Left ventricle myocardium inferior (tissue), 1 donor: ENCODE results near the gene ENPP4. TPM values are rescaled to one million over a fixed set of nuclear protein-coding genes. Genes with fewer than 3 reads are reported as not detected.

Source experiments
- DNase-seq: peaks from one replicate; pipeline ENCODE4 v3.0.0-alpha.2; 2020
- H3K27ac ChIP-seq: fragments of 200-600 bp; replicated peaks from 2 replicates; pipeline ENCODE4 v1.8.0; 2021
- H3K27me3 ChIP-seq: fragments of 200-600 bp; 2 replicates; pipeline ENCODE4 v1.8.0; 2021; ENCODE audit warnings: low read depth
- H3K36me3 ChIP-seq: fragments of 200-600 bp; 2 replicates; pipeline ENCODE4 v1.8.0; 2021
- H3K4me1 ChIP-seq: fragments of 200-600 bp; 2 replicates; pipeline ENCODE4 v1.8.0; 2021
- H3K4me3 ChIP-seq: fragments of 200-600 bp; 2 replicates; pipeline ENCODE4 v1.8.0; 2021; ENCODE audit warnings: mild to moderate bottlenecking, moderate library complexity
- H3K9me3 ChIP-seq: fragments of 200-600 bp; replicated peaks from 2 replicates; pipeline ENCODE4 v1.8.0; 2021
- CTCF ChIP-seq: fragments of 200-600 bp; IDR thresholded peaks from 2 replicates; pipeline ENCODE4 v1.8.0; 2021; ENCODE audit warnings: antibody characterized with exemption, mild to moderate bottlenecking, borderline replicate concordance
- intact Hi-C: fragments of 100-400 bp; cut with micrococcal nuclease; formaldehyde crosslinking; loops from one replicate; pipeline ENCODE4 v1.11.0; 2022
- total RNA-seq: library from RNA; stranded (reverse); fragmentation: NEBNext Ultra II Directional; extraction: Animal tissue kit (Norgen Biotek cat#: 25700); gene quantifications from one replicate; pipeline ENCODE4 v1.2.1, GENCODE V29; 2021
- donor health status: DM: no; HTN: yes; CAD: no; lungs with severe emphysema.

ENPP4 gene
- total RNA-seq, 1 donor from 2014 or later, result 21.9 TPM

GRCh38 chr6:46103441-46104115 lies 26.2 kb upstream of the ENPP4 start:
- Histone ChIP-seq H3K27me3 (no peaks in the 10 kb centered on the region), H3K36me3 (no peaks in the 10 kb centered on the region), H3K4me3 (no peak overlapping the region), H3K27ac (no peak overlapping the region), H3K4me1 (peaks cover 17% of the 10 kb centered on the region), H3K9me3 (peaks cover 13% of the 10 kb centered on the region)
- TF ChIP-seq CTCF, result peak; percentile 45
- no peak for DNase-seq
- intact Hi-C loops, result no loop called here

DNA sequence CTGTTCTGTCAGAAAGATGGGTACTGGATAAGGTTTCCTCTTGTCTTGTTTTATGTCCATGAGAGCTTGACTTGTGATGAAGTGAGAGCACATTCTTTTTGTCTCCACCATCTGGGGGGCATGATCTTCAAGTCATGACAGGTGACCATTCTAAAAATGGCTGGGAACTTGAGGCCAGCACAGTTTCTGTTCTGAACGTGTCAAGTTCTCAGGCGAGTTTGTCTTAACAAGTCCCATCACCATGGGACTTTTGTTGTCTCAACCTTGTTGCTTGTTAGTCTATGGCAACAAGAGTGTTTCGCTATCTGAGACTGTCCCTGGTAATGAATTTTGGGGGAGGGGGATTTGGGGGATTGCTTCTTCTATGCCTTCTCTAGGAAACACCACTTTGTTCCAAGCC lies 25.6 kb upstream of the ENPP4 start:
- Histone ChIP-seq H3K4me3 (no peak overlapping the region), H3K36me3 (no peaks in the 10 kb centered on the region)
- intact Hi-C loops, result no loop called here

GRCh38 chr6:46105568-46105967 lies 24.2 kb upstream of the ENPP4 start:
- H3K4me3 ChIP-seq, result no peak overlapping the region
- TF ChIP-seq CTCF, result no peak
- no peak overlapping the region for H3K27ac ChIP-seq

More for the DNA sequence above, 25.6 kb upstream of the ENPP4 start:
- Histone ChIP-seq H3K27me3 (no peaks in the 10 kb centered on the region), H3K27ac (no peak overlapping the region), H3K9me3 (peaks cover 13% of the 10 kb centered on the region), H3K4me1 (peaks cover 14% of the 10 kb centered on the region)
- DNase-seq, result no peak
- TF ChIP-seq CTCF, result no peak

DNA sequence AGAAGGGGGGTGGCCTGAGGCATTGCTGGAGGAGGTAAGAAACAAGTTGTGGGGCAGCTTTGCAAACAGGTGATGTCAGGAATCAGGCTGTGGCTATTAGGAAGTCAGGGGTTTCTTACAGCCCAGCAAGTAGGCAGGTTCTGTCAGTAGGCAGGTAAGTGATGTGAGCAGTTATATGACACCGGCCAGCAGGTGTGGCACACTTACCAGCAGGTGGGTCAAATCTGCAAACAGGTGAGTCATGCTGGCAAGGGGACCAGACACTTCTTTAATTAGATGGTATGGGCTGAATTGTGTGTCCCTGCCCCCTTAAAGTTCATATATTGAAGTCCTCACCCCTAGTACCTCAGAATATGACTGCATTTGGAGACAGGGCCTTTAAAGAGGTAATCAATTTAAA lies 16.4 kb upstream of the ENPP4 start:
- DNase-seq, result no peak
- intact Hi-C loops, result no loop called here
- H3K4me1 ChIP-seq, result no peaks in the 10 kb centered on the region
- no peaks in the 10 kb centered on the region for H3K36me3 ChIP-seq
- no peak for TF ChIP-seq CTCF
- H3K27me3 ChIP-seq, result no peaks in the 10 kb centered on the region
- H3K4me3 ChIP-seq, result no peak overlapping the region
- H3K27ac ChIP-seq, result no peak overlapping the region
- H3K9me3 ChIP-seq, result no peaks in the 10 kb centered on the region

More at GRCh38 chr6:46105568-46105967, 24.2 kb upstream of the ENPP4 start:
- Histone ChIP-seq H3K27me3 (no peaks in the 10 kb centered on the region), H3K9me3 (peaks cover 13% of the 10 kb centered on the region), H3K36me3 (no peaks in the 10 kb centered on the region), H3K4me1 (peaks cover 14% of the 10 kb centered on the region)
- no peak for DNase-seq
- intact Hi-C loops, result no loop called here

DNA sequence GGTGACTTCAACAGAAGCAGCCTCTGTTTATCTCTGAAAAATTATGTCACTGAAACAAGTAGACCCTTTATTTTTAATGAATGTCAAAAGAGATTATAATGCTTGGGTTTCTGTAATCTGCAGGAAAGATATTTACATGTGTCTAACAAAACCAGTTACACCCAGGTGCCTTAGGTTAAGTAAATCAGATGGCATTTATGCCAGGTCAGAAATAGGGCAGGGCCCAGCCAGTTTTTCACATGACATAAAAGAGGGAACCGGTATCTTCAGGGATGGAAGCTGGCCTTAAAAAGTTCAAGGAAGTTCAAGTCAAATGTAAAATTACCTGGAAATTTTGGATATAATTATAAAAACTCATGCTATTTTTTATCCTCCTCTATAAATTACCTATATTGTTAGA lies 14.2 kb upstream of the ENPP4 start:
- intact Hi-C loops, result no loop called here
- H3K27me3 ChIP-seq, result no peaks in the 10 kb centered on the region
- no peak overlapping the region for H3K27ac ChIP-seq
- H3K36me3 ChIP-seq, result no peaks in the 10 kb centered on the region
- no peaks in the 10 kb centered on the region for H3K4me1 ChIP-seq
- no peaks in the 10 kb centered on the region for H3K9me3 ChIP-seq
- no peak for TF ChIP-seq CTCF
- no peak overlapping the region for H3K4me3 ChIP-seq
- DNase-seq, result no peak
